HEK293 (cell line): ENCODE measurements around the gene RTBDN.

Experiments used
- CTCF ChIA-PET: fragments of 350-600 bp; formaldehyde crosslinking; extraction: SDS; loops from one replicate; lab custom pipeline; 2021; ENCODE audit warnings: antibody characterized with exemption; lab: Yijun Ruan, JAX
- POLR2A ChIA-PET: fragments of 300-600 bp; formaldehyde crosslinking; extraction: SDS; loops from one replicate; lab custom pipeline; 2020; ENCODE audit warnings: antibody characterized with exemption, inconsistent platforms; lab: Yijun Ruan, JAX
- H3K27ac ChIP-seq: fragments of 200-500 bp; sonication (Bioruptor generic); 2 replicates; pipeline ENCODE4 v1.5.1; 2014; ENCODE audit warnings: low read depth, low read length, control low read depth, inconsistent platforms; ENCODE audit errors: extremely low read depth
- H3K36me3 ChIP-seq, 2 experiments: fragments of 200-500 bp in 1 of 2; sonication (Bioruptor generic) in 1 of 2; 1 replicate in 1 of 2; 2 replicates in 1 of 2; pipeline ENCODE4 v1.5.1; 2014 to 2017; ENCODE audit warnings: inconsistent platforms in 2 of 2, low read length in 2 of 2; ENCODE audit not compliant: control insufficient read depth in 2 of 2, insufficient read depth in 1 of 2
- H3K4me1 ChIP-seq: fragments of 200-500 bp; sonication (Bioruptor generic); 2 replicates; pipeline ENCODE4 v1.5.1; 2014; ENCODE audit warnings: mild to moderate bottlenecking, low read length, inconsistent platforms; ENCODE audit not compliant: control insufficient read depth, insufficient read depth
- H3K4me3 ChIP-seq: 2 replicates; pipeline ENCODE4 v1.5.1; 2011; ENCODE audit warnings: low read depth, mild to moderate bottlenecking, control low read depth, low read length, moderate library complexity
- H3K9me3 ChIP-seq: fragments of 200-500 bp; sonication (Bioruptor generic); 2 replicates; pipeline ENCODE4 v1.5.1; 2014; ENCODE audit warnings: low read depth, low read length, inconsistent platforms; ENCODE audit not compliant: control insufficient read depth, insufficient read depth
- BCL11B ChIP-seq: fragments of 450-650 bp; formaldehyde crosslinking; IDR thresholded peaks from 2 replicates; pipeline ENCODE4 v1.5.1; 2016; ENCODE audit warnings: low read depth, missing biosample characterization, missing genetic modification characterization
- HIC1 ChIP-seq: fragments of 450-650 bp; formaldehyde crosslinking; IDR thresholded peaks from 2 replicates; pipeline ENCODE4 v1.5.1; 2016; ENCODE audit warnings: missing biosample characterization, missing genetic modification characterization
- KLF8 ChIP-seq: fragments of 450-650 bp; formaldehyde crosslinking; IDR thresholded peaks from 2 replicates; pipeline ENCODE4 v1.5.1; 2016; ENCODE audit warnings: missing biosample characterization, missing genetic modification characterization
- KLF9 ChIP-seq: fragments of 450-650 bp; formaldehyde crosslinking; IDR thresholded peaks from 2 replicates; pipeline ENCODE4 v1.5.1; 2016; ENCODE audit warnings: missing biosample characterization, missing genetic modification characterization, low read depth
- PRDM2 ChIP-seq: fragments of 450-650 bp; formaldehyde crosslinking; IDR thresholded peaks from 2 replicates; pipeline ENCODE4 v1.5.1; 2016; ENCODE audit warnings: missing biosample characterization, missing genetic modification characterization, borderline replicate concordance
- REST ChIP-seq: fragments of 450-650 bp; formaldehyde crosslinking; IDR thresholded peaks from 2 replicates; pipeline ENCODE4 v1.5.1; 2016; ENCODE audit warnings: missing biosample characterization, missing genetic modification characterization
- WT1 ChIP-seq: fragments of 450-650 bp; formaldehyde crosslinking; IDR thresholded peaks from 2 replicates; pipeline ENCODE4 v1.5.1; 2016; ENCODE audit warnings: missing biosample characterization, missing genetic modification characterization
- ZBTB10 ChIP-seq: fragments of 450-650 bp; formaldehyde crosslinking; IDR thresholded peaks from 2 replicates; pipeline ENCODE4 v1.5.1; 2016; ENCODE audit warnings: missing biosample characterization, missing genetic modification characterization
- ZNF10 ChIP-seq: fragments of 450-650 bp; formaldehyde crosslinking; IDR thresholded peaks from 2 replicates; pipeline ENCODE4 v1.5.1; 2017; ENCODE audit warnings: missing biosample characterization, missing genetic modification characterization
- ZNF175 ChIP-seq: fragments of 450-650 bp; formaldehyde crosslinking; IDR thresholded peaks from 2 replicates; pipeline ENCODE4 v1.5.1; 2016; ENCODE audit warnings: missing biosample characterization, missing genetic modification characterization
- ZNF24 ChIP-seq: fragments of 450-650 bp; formaldehyde crosslinking; IDR thresholded peaks from 2 replicates; pipeline ENCODE4 v1.5.1; 2016; ENCODE audit warnings: missing biosample characterization, missing genetic modification characterization
- ZNF324 ChIP-seq: fragments of 450-650 bp; formaldehyde crosslinking; IDR thresholded peaks from 2 replicates; pipeline ENCODE4 v1.5.1; 2016; ENCODE audit warnings: missing biosample characterization, missing genetic modification characterization
- ZNF423 ChIP-seq: fragments of 450-650 bp; formaldehyde crosslinking; IDR thresholded peaks from 2 replicates; pipeline ENCODE4 v1.5.1; 2016; ENCODE audit warnings: missing biosample characterization, missing genetic modification characterization
- ZNF596 ChIP-seq: fragments of 450-650 bp; IDR thresholded peaks from 2 replicates; pipeline ENCODE4 v1.5.0; 2018; ENCODE audit warnings: missing biosample characterization, mild to moderate bottlenecking, missing genetic modification characterization, moderate library complexity
- ZNF623 ChIP-seq: fragments of 450-650 bp; formaldehyde crosslinking; IDR thresholded peaks from 2 replicates; pipeline ENCODE4 v1.5.1; 2016; ENCODE audit warnings: missing biosample characterization, missing genetic modification characterization
- ZNF626 ChIP-seq: fragments of 450-650 bp; sonication (Bioruptor Pico); formaldehyde crosslinking; IDR thresholded peaks from 2 replicates; pipeline ENCODE4 v1.5.1; 2018; ENCODE audit warnings: missing biosample characterization, missing genetic modification characterization, inconsistent platforms
- ZNF658 ChIP-seq: fragments of 450-650 bp; formaldehyde crosslinking; IDR thresholded peaks from 2 replicates; pipeline ENCODE4; 2016; ENCODE audit warnings: missing biosample characterization, missing genetic modification characterization
- ZNF837 ChIP-seq: fragments of 450-650 bp; formaldehyde crosslinking; IDR thresholded peaks from 2 replicates; pipeline ENCODE4 v1.5.1; 2016; ENCODE audit warnings: missing biosample characterization, missing genetic modification characterization
- ZXDB ChIP-seq: fragments of 450-650 bp; formaldehyde crosslinking; IDR thresholded peaks from 2 replicates; pipeline ENCODE4 v1.5.1; 2016; ENCODE audit warnings: missing biosample characterization, missing genetic modification characterization

RTBDN gene

GRCh38 chr19:12792051-12792852 is 42.1 kb downstream of the RTBDN start (continued):
- peak; percentile 86; the same call in 1 of the 2 replicates for TF ChIP-seq BCL11B

GRCh38 chr19:12791345-12792050 is 42.9 kb downstream of the RTBDN start, which contains the start of gene JUNB:
JUNB (plus strand) TSS chr19:12791486; CDS start chr19:12791772, 286 bp downstream.
- ChIA-PET CTCF (interaction anchor here (0.6 to 16.5 kb wide), 5 partner anchors 14 to 74 kb away, joined by 4 to 386 read pairs (median 5); partner anchors contain the start of gene HOOK2), POLR2A (interaction anchor here (0.8 to 3.6 kb wide), 19 partner anchors 8 to 142 kb away, joined by 3 to 42 read pairs (median 4); partner anchors contain the start of genes DHPS, DNASE2, FARSA and PRDX2)
- Histone ChIP-seq H3K9me3 (no peaks in the 10 kb centered on the region), H3K27ac (peak within 1 kb of the TSS; percentile 58; the same call in 1 of the 2 replicates), H3K4me3 (peak within 1 kb of the TSS; percentile 43), H3K4me1 (peaks cover 21% of the 10 kb centered on the region), H3K36me3 (no peaks in the 10 kb centered on the region; a peak in 1 of 3 replicates)
- no peak for TF ChIP-seq ZNF626 (tag by site-specific recombination)
- peak; percentile 70 for TF ChIP-seq ZNF423
- TF ChIP-seq ZNF658, result no peak
- TF ChIP-seq ZNF324 (tag by site-specific recombination), result peak; percentile 81
- TF ChIP-seq ZNF837 (tag by site-specific recombination), result 0 out of 2 replicates have a peak, but pooled peaks have one; percentile 34
- TF ChIP-seq ZNF596, result peak; percentile 36; the same call in 1 of the 2 replicates
- TF ChIP-seq KLF8 (tag by site-specific recombination), result peak; percentile 75; the same call in 1 of the 2 replicates
- TF ChIP-seq PRDM2 (tag by site-specific recombination), result no peak
- peak; percentile 31; the same call in 1 of the 2 replicates for TF ChIP-seq REST (tag by site-specific recombination)
- peak; percentile 65; the same call in 1 of the 2 replicates for TF ChIP-seq WT1 (tag by site-specific recombination)
- no peak for TF ChIP-seq HIC1 (tag by site-specific recombination)
- peak; percentile 5; the same call in 1 of the 2 replicates for TF ChIP-seq KLF9 (tag by site-specific recombination)
- no peak for TF ChIP-seq ZNF175 (tag by site-specific recombination)
- peak; percentile 87 for TF ChIP-seq ZXDB (tag by site-specific recombination)
- peak; percentile 11; the same call in 1 of the 2 replicates for TF ChIP-seq ZBTB10 (tag by site-specific recombination)
- TF ChIP-seq ZNF623, result 0 out of 2 replicates have a peak, but pooled peaks have one; percentile 10
- TF ChIP-seq ZNF10 (tag by site-specific recombination), result 0 out of 2 replicates have a peak, but pooled peaks have one; percentile 26
- TF ChIP-seq ZNF24 (tag by site-specific recombination), result peak; percentile 75; the same call in 1 of the 2 replicates
